A549 treated with dexamethasone at 1 μM for 4 hours (cell line): Measurements from ENCODE around the gene HMGCS2. TPM values are rescaled to one million over a fixed set of nuclear protein-coding genes. Genes with fewer than 3 reads are reported as not detected.

Experiments used
- total RNA-seq: library from RNA; stranded (reverse); fragments of 200-300 nt; extraction: Qiagen RNA extraction; gene quantifications from 5 replicates; pipeline ENCODE4 v1.2.3, GENCODE V29; 2022

HMGCS2 gene
- total RNA-seq = not detected in 5 replicates

GRCh38 chr1:119768778-119769177 lies at the start of gene HMGCS2:
Gene HMGCS2 (minus strand): TSS chr1:119768905. CDS start chr1:119768844, 61 bp downstream.

GRCh38 chr1:119811387-119811786 lies 42.7 kb upstream of the HMGCS2 start, which contains the start of gene REG4:
Gene REG4 (minus strand): TSS chr1:119811460. CDS start chr1:119808769, 2,691 bp downstream.

GRCh38 chr1:119711804-119712341 lies 56.8 kb downstream of the HMGCS2 start, which contains the start of gene PHGDH:
Gene PHGDH (plus strand): TSS chr1:119711934. CDS start chr1:119712023, 89 bp downstream.

Other genes starting within 250 kb of the HMGCS2 start
- 1.4 to 2.0 TPM (median 1.8 TPM) in 5 replicates for gene ZNF697, start 120.6 kb downstream of the HMGCS2 start, total RNA-seq
- gene PHGDH, start 57.0 kb downstream of the HMGCS2 start, total RNA-seq = 70.7 to 91.3 TPM (median 78.5 TPM) in 5 replicates
- not detected in 5 replicates for gene REG4, start 42.6 kb upstream of the HMGCS2 start, total RNA-seq
- gene ADAM30, start 127.6 kb upstream of the HMGCS2 start, total RNA-seq = not detected in 5 replicates